ENCODE data around the gene GAGE10. TPM values are rescaled to one million over a fixed set of nuclear protein-coding genes. Genes with fewer than 3 reads are reported as not detected.

Gene GAGE10
- polyA plus RNA-seq, 4 donors: not detected

- peaks cover 0 to 5% (median 5%) of the 10 kb centered on the region in 3 donors for H3K4me1 ChIP-seq (ENCODE audit: control insufficient read depth in 3 of 3, insufficient read depth in 2 of 3, low read depth in 1 of 3, low read length in 2 of 3)
- WGBS, 3 donors: 40 to 75% (median 50%) methylated on average over 16 to 66 of the region's 66 CpGs
- H3K27ac ChIP-seq (ENCODE audit: low read depth in 1 of 3, low read length in 2 of 3): peak overlapping the region; percentile 72 to 98 (median 85)
- H3K36me3 ChIP-seq (ENCODE audit: control insufficient read depth in 3 of 3, insufficient read depth in 2 of 3, low read depth in 1 of 3, low read length in 3 of 3): peaks cover 0 to 4% (median 0%) of the 10 kb centered on the region in 3 donors
- DNase-seq (no peak), FAIRE-seq (no peak)
- H3K4me3 ChIP-seq (ENCODE audit: low read depth in 1 of 3, low read length in 3 of 3): peak overlapping the region; percentile 48 to 65 (median 50)
- H3K9me3 ChIP-seq (ENCODE audit: control insufficient read depth in 2 of 2, insufficient read depth in 1 of 2, low read depth in 1 of 2, low read length in 1 of 2): no peaks in the 10 kb centered on the region
- no peaks in the 10 kb centered on the region for H3K27me3 ChIP-seq (ENCODE audit: control insufficient read depth in 3 of 3, insufficient read depth in 3 of 3, low read length in 3 of 3)
Measured at GRCh38 chrX:49270249-49270921, 33.1 kb upstream of the GAGE10 start.

DNA sequence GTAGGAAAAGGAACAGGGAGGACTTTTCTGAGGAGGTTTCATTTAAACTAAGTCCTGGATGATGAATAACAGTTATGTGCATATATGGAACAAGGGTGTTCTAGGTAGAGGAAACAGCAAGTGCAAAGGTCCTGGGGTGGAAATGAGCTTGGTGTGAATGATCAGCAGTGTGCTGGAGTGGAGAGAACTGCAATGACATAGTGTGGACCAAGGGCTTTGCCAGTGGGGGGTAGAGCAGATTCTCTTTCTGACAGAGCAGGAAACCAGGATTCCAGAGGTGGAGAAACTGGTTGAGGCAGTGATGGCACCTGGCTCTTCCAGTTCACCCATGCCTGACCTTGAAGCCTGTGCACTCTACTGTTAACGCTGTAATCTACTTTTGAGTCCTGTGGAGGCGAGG, 32.1 kb upstream of the GAGE10 start:
- Histone ChIP-seq H3K27me3 (ENCODE audit: control insufficient read depth in 3 of 3, insufficient read depth in 3 of 3, low read length in 3 of 3) (no peaks in the 10 kb centered on the region), H3K36me3 (ENCODE audit: control insufficient read depth in 3 of 3, insufficient read depth in 2 of 3, low read depth in 1 of 3, low read length in 3 of 3) (peaks cover 0 to 4% (median 0%) of the 10 kb centered on the region in 3 donors), H3K4me3 (ENCODE audit: low read depth in 1 of 3, low read length in 3 of 3) (no peak overlapping the region), H3K9me3 (ENCODE audit: control insufficient read depth in 2 of 2, insufficient read depth in 1 of 2, low read depth in 1 of 2, low read length in 1 of 2) (no peaks in the 10 kb centered on the region), H3K27ac (ENCODE audit: low read depth in 1 of 3, low read length in 2 of 3) (peak overlapping the region in 1 of 3 donors; percentile 13), H3K4me1 (ENCODE audit: control insufficient read depth in 3 of 3, insufficient read depth in 2 of 3, low read depth in 1 of 3, low read length in 2 of 3) (peaks cover 0 to 5% (median 5%) of the 10 kb centered on the region in 3 donors)
- DNase-seq: no peak
- 40 to 65% (median 53%) methylated on average over 2 of the region's 2 CpGs for WGBS, 3 donors
- no peak for FAIRE-seq

DNA sequence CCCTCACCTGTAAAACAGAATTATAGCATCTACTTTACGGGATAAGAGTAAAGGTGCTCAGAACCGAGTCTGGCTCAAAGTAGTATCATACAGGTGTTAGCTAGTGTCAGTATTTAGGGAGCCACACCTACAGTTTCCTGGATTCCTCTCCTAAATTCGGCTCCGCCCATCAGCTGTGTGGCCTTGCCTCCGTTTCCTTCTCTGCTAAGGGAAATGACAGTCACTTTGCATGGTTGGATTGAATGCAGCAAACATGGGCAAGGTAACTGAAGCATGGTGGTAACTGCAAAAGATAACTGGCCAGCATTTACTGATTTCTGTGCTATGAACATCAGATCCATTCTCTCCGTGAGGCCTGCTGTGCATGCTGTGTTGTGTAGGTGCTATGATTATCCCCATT, 31.0 kb upstream of the GAGE10 start:
- no peak overlapping the region for H3K4me3 ChIP-seq (ENCODE audit: low read depth in 1 of 3, low read length in 3 of 3)
- FAIRE-seq: no peak

DNA sequence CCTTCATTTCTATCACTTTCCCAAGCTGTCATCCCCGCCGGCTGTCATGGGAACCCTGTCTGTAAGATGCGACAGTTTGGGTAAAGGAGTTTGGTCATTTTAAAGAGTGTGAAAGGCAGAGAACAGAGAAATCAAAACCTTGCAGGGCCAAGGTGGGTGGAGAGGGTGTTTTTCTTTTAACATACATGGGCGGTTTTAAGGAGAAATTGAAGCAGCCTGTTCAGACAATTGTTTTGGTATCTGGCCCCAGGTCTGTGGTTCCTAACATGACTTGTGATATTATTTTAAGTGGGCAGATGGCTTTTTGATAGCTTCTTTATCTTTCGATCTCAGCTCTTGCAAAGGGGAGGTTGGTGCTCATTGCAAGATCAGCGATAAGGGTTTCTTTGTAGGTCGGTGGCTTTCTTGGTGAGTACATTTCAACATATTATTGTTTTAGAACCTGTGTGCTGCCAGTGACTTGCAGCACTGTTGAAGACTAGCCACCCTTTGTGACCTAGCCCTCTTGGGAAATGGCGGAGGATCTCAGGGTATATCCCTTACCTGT, 30.2 kb upstream of the GAGE10 start:
- Histone ChIP-seq H3K27ac (ENCODE audit: low read depth in 1 of 3, low read length in 2 of 3) (no peak overlapping the region), H3K4me3 (ENCODE audit: low read depth in 1 of 3, low read length in 3 of 3) (no peak overlapping the region), H3K27me3 (ENCODE audit: control insufficient read depth in 3 of 3, insufficient read depth in 3 of 3, low read length in 3 of 3) (no peaks in the 10 kb centered on the region), H3K9me3 (ENCODE audit: control insufficient read depth in 2 of 2, insufficient read depth in 1 of 2, low read depth in 1 of 2, low read length in 1 of 2) (no peaks in the 10 kb centered on the region), H3K4me1 (ENCODE audit: control insufficient read depth in 3 of 3, insufficient read depth in 2 of 3, low read depth in 1 of 3, low read length in 2 of 3) (peaks cover 0 to 5% (median 5%) of the 10 kb centered on the region in 3 donors), H3K36me3 (ENCODE audit: control insufficient read depth in 3 of 3, insufficient read depth in 2 of 3, low read depth in 1 of 3, low read length in 3 of 3) (peaks cover 0 to 4% (median 0%) of the 10 kb centered on the region in 3 donors)
- DNase-seq (peak in 1 of 2 donors; percentile 45), FAIRE-seq (no peak)
- WGBS, 3 donors: 74 to 87% (median 78%) methylated on average over 8 of the region's 8 CpGs

More for the DNA sequence above, 31.0 kb upstream of the GAGE10 start:
- WGBS, 3 donors: 49 to 57% (median 51%) methylated on average over 6 of the region's 6 CpGs
- no peaks in the 10 kb centered on the region for H3K9me3 ChIP-seq (ENCODE audit: control insufficient read depth in 2 of 2, insufficient read depth in 1 of 2, low read depth in 1 of 2, low read length in 1 of 2)
- H3K36me3 ChIP-seq (ENCODE audit: control insufficient read depth in 3 of 3, insufficient read depth in 2 of 3, low read depth in 1 of 3, low read length in 3 of 3): peaks cover 0 to 4% (median 0%) of the 10 kb centered on the region in 3 donors
- DNase-seq: no peak
- peaks cover 0 to 5% (median 5%) of the 10 kb centered on the region in 3 donors for H3K4me1 ChIP-seq (ENCODE audit: control insufficient read depth in 3 of 3, insufficient read depth in 2 of 3, low read depth in 1 of 3, low read length in 2 of 3)
- no peaks in the 10 kb centered on the region for H3K27me3 ChIP-seq (ENCODE audit: control insufficient read depth in 3 of 3, insufficient read depth in 3 of 3, low read length in 3 of 3)
- H3K27ac ChIP-seq (ENCODE audit: low read depth in 1 of 3, low read length in 2 of 3): no peak overlapping the region

DNA sequence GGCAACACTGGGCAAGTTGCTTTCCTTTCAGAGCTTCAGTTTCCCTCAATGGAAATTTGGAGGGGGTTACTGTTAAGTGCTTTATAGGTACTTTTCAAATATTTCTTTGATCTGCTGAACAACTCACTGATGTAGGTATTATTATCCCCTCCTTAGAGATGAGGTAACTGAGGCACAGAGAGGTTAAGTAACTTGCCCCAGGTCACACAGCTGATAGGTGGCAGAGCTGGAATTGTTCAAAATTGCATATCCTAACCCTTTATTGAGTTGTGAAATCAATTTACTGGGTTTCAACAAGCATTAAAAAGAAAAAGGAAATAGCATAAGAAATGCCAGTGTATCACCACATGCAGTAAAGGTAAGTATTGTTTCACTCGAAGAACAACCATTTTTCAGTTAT, 27.2 kb upstream of the GAGE10 start:
- Histone ChIP-seq H3K4me3 (ENCODE audit: low read depth in 1 of 3, low read length in 3 of 3) (no peak overlapping the region), H3K27me3 (ENCODE audit: control insufficient read depth in 3 of 3, insufficient read depth in 3 of 3, low read length in 3 of 3) (no peaks in the 10 kb centered on the region), H3K9me3 (ENCODE audit: control insufficient read depth in 2 of 2, insufficient read depth in 1 of 2, low read depth in 1 of 2, low read length in 1 of 2) (no peaks in the 10 kb centered on the region), H3K36me3 (ENCODE audit: control insufficient read depth in 3 of 3, insufficient read depth in 2 of 3, low read depth in 1 of 3, low read length in 3 of 3) (no peaks in the 10 kb centered on the region), H3K4me1 (ENCODE audit: control insufficient read depth in 3 of 3, insufficient read depth in 2 of 3, low read depth in 1 of 3, low read length in 2 of 3) (peaks cover 0 to 2% (median 0%) of the 10 kb centered on the region in 3 donors), H3K27ac (ENCODE audit: low read depth in 1 of 3, low read length in 2 of 3) (no peak overlapping the region)
- WGBS, 3 donors: 44 to 64% (median 60%) methylated on average over 1 of the region's 1 CpG
- DNase-seq: no peak
- no peak for FAIRE-seq

GRCh38 chrX:49276671-49277534, 26.5 kb upstream of the GAGE10 start:
- Histone ChIP-seq H3K4me3 (ENCODE audit: low read depth in 1 of 3, low read length in 3 of 3) (no peak overlapping the region), H3K9me3 (ENCODE audit: control insufficient read depth in 2 of 2, insufficient read depth in 1 of 2, low read depth in 1 of 2, low read length in 1 of 2) (no peaks in the 10 kb centered on the region), H3K36me3 (ENCODE audit: control insufficient read depth in 3 of 3, insufficient read depth in 2 of 3, low read depth in 1 of 3, low read length in 3 of 3) (no peaks in the 10 kb centered on the region), H3K27ac (ENCODE audit: low read depth in 1 of 3, low read length in 2 of 3) (no peak overlapping the region), H3K27me3 (ENCODE audit: control insufficient read depth in 3 of 3, insufficient read depth in 3 of 3, low read length in 3 of 3) (no peaks in the 10 kb centered on the region), H3K4me1 (ENCODE audit: control insufficient read depth in 3 of 3, insufficient read depth in 2 of 3, low read depth in 1 of 3, low read length in 2 of 3) (peaks cover 0 to 2% (median 0%) of the 10 kb centered on the region in 3 donors)
- 65 to 77% (median 67%) methylated on average over 17 to 19 of the region's 19 CpGs for WGBS, 3 donors
- no peak for DNase-seq
- no peak for FAIRE-seq

- no peak overlapping the region for H3K27ac ChIP-seq (ENCODE audit: low read depth in 1 of 3, low read length in 2 of 3)
- FAIRE-seq: no peak
- 61 to 69% (median 67%) methylated on average over 3 of the region's 3 CpGs for WGBS, 3 donors
Measured at GRCh38 chrX:49277535-49277830, 26.0 kb upstream of the GAGE10 start.

DNA sequence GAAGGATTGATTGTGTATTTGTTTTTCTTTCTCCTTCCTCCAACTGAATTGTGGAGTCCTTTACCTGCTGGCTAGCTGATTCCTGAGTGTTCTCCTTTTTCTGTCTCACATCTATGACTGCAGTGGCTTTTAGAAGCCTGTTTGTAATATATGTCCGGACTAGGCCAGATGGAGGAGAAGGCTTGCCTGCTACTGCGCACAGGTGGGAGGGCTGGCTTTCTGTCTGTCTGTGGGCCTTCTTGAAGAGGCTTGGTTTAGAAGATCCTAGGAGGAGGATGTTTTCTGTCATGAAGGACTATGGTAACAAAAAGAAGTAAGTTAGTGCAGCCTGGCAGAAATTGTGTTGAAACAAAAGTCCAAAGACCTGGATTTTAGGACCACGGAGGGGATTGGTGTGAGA, 25.4 kb upstream of the GAGE10 start:
- Histone ChIP-seq H3K36me3 (ENCODE audit: control insufficient read depth in 3 of 3, insufficient read depth in 2 of 3, low read depth in 1 of 3, low read length in 3 of 3) (no peaks in the 10 kb centered on the region), H3K4me3 (ENCODE audit: low read depth in 1 of 3, low read length in 3 of 3) (no peak overlapping the region), H3K4me1 (ENCODE audit: control insufficient read depth in 3 of 3, insufficient read depth in 2 of 3, low read depth in 1 of 3, low read length in 2 of 3) (peaks cover 0 to 2% (median 0%) of the 10 kb centered on the region in 3 donors), H3K9me3 (ENCODE audit: control insufficient read depth in 2 of 2, insufficient read depth in 1 of 2, low read depth in 1 of 2, low read length in 1 of 2) (no peaks in the 10 kb centered on the region), H3K27me3 (ENCODE audit: control insufficient read depth in 3 of 3, insufficient read depth in 3 of 3, low read length in 3 of 3) (no peaks in the 10 kb centered on the region), H3K27ac (ENCODE audit: low read depth in 1 of 3, low read length in 2 of 3) (no peak overlapping the region)
- no peak for DNase-seq
- FAIRE-seq: no peak
- WGBS, 3 donors: 84 to 93% (median 85%) methylated on average over 3 of the region's 3 CpGs

More at GRCh38 chrX:49277535-49277830, 26.0 kb upstream of the GAGE10 start:
- Histone ChIP-seq H3K36me3 (ENCODE audit: control insufficient read depth in 3 of 3, insufficient read depth in 2 of 3, low read depth in 1 of 3, low read length in 3 of 3) (no peaks in the 10 kb centered on the region), H3K9me3 (ENCODE audit: control insufficient read depth in 2 of 2, insufficient read depth in 1 of 2, low read depth in 1 of 2, low read length in 1 of 2) (no peaks in the 10 kb centered on the region), H3K27me3 (ENCODE audit: control insufficient read depth in 3 of 3, insufficient read depth in 3 of 3, low read length in 3 of 3) (no peaks in the 10 kb centered on the region), H3K4me3 (ENCODE audit: low read depth in 1 of 3, low read length in 3 of 3) (no peak overlapping the region), H3K4me1 (ENCODE audit: control insufficient read depth in 3 of 3, insufficient read depth in 2 of 3, low read depth in 1 of 3, low read length in 2 of 3) (peaks cover 0 to 2% (median 0%) of the 10 kb centered on the region in 3 donors)
- no peak for DNase-seq
